Fibroblast of the aortic adventitia (primary cell): ENCODE data around the gene GPRIN2. TPM values are rescaled to one million over a fixed set of nuclear protein-coding genes. Genes with fewer than 3 reads are reported as not detected.

Experiments used
- DNase-seq: peaks from one replicate; pipeline ENCODE4 v3.0.0-alpha.2; 2010; ENCODE audit warnings: low read depth
- H3K4me3 ChIP-seq: 2 replicates; pipeline ENCODE4 v1.5.1; 2011; ENCODE audit warnings: low read depth, mild to moderate bottlenecking, control low read depth, low read length, moderate library complexity
- CTCF ChIP-seq: IDR thresholded peaks from 2 replicates; pipeline ENCODE4 v1.5.1; 2011; ENCODE audit warnings: mild to moderate bottlenecking, low read length, control low read depth, inconsistent platforms; ENCODE audit not compliant: insufficient read depth
- total RNA-seq: library from RNA; depleted of rRNA; stranded (reverse); fragments of >200 nt; gene quantifications from 2 replicates; pipeline ENCODE4 v1.2.3, GENCODE V29; 2012; ENCODE audit warnings: low replicate concordance

The GPRIN2 gene
- total RNA-seq, 1 donor = not detected

GRCh38 chr10:46544989-46545791 lies 11.3 kb downstream of the GPRIN2 start:
- peak; percentile 42 for DNase-seq
- peak; percentile 51 for TF ChIP-seq CTCF
- H3K4me3 ChIP-seq = no peak overlapping the region

GRCh38 chr10:46543466-46544377 lies 12.7 kb downstream of the GPRIN2 start:
- TF ChIP-seq CTCF = no peak
- no peak for DNase-seq
- no peak overlapping the region for H3K4me3 ChIP-seq

- no peak for DNase-seq
- no peak for TF ChIP-seq CTCF
- no peak overlapping the region for H3K4me3 ChIP-seq
Observed at GRCh38 chr10:46542567-46543465, 13.6 kb downstream of the GPRIN2 start.

- TF ChIP-seq CTCF = no peak
- no peak for DNase-seq
- no peak overlapping the region for H3K4me3 ChIP-seq
Observed at GRCh38 chr10:46541735-46542566, 14.5 kb downstream of the GPRIN2 start.

GRCh38 chr10:46541017-46541661 lies 15.3 kb downstream of the GPRIN2 start:
- peak overlapping the region; percentile 22 for H3K4me3 ChIP-seq
- peak; percentile 30 for TF ChIP-seq CTCF
- DNase-seq = no peak
